K562 (cell line): Measurements from ENCODE around the gene WSCD2. TPM values are rescaled to one million over a fixed set of nuclear protein-coding genes. Genes with fewer than 3 reads are reported as not detected.

ENCODE experiments used
- ATAC-seq: fragments of 200-7000 bp; cut with Tn5 transposase; 3 replicates; pipeline ENCODE4 v1.9.1; 2020; ENCODE audit warnings: moderate library complexity
- BruUV-seq: library from RNA; stranded (reverse); fragments of 400-500 nt; replicated peaks from 2 replicates; lab custom pipeline; 2021; lab: Mats Ljungman, UMichigan
- CTCF ChIA-PET: fragments of 300-600 bp; formaldehyde crosslinking; extraction: SDS; loops from one replicate; lab custom pipeline; 2021; ENCODE audit warnings: low intra/inter-chr PET ratio; lab: Yijun Ruan, JAX
- POLR2A ChIA-PET: fragments of 300-600, 350-650 bp; sonication (Branson Sonifier 250); formaldehyde crosslinking; extraction: SDS; loops from one replicate; lab custom pipeline; 2021; ENCODE audit warnings: antibody characterized with exemption, inconsistent platforms; lab: Yijun Ruan, JAX
- DNase-seq, 4 experiments: peaks; one replicate each; pipeline versions ENCODE4 v3.0.0 to v3.0.0-alpha.2; 2011 to 2018; ENCODE audit warnings: low spot score in 3 of 4, mixed read lengths in 3 of 4; ENCODE audit errors: extremely low read depth in 1 of 4
- FAIRE-seq: peaks from 2 replicates; lab custom pipeline; 2011; peaks lifted over from hg19 to GRCh38; lab: Jason Lieb, UNC
- H2AFZ ChIP-seq: 2 replicates; pipeline ENCODE4 v1.6.0; 2011; ENCODE audit warnings: low read depth, low read length, control low read depth, inconsistent platforms
- H3K27ac ChIP-seq: fragments of 200-600 bp; 3 replicates; pipeline ENCODE4 v1.8.0; 2011; ENCODE audit warnings: low read depth, mild to moderate bottlenecking, control low read depth, inconsistent platforms, low read length, moderate library complexity, mixed read lengths; ENCODE audit errors: extremely low read depth
- H3K27me3 ChIP-seq, 2 experiments: fragments of 300-600 bp in 1 of 2; 2 replicates in 1 of 2; 3 replicates in 1 of 2; pipeline versions ENCODE4 v1.6.0 to v1.8.0; 2011; ENCODE audit warnings: inconsistent platforms in 2 of 2, low read length in 2 of 2, mild to moderate bottlenecking in 1 of 2, mixed read lengths in 1 of 2, moderate library complexity in 1 of 2; ENCODE audit not compliant: control insufficient read depth in 2 of 2, insufficient read depth in 2 of 2
- H3K36me3 ChIP-seq: fragments of 300-600 bp; 3 replicates; pipeline ENCODE4 v1.8.0; 2011; ENCODE audit warnings: mild to moderate bottlenecking, low read length, inconsistent platforms; ENCODE audit not compliant: control insufficient read depth, insufficient read depth
- H3K4me1 ChIP-seq, 2 experiments: fragments of 200-600 bp in 1 of 2; replicated peaks in 1 of 2; 2 replicates in 1 of 2; 3 replicates in 1 of 2; pipeline versions ENCODE4 v1.5.1 to v1.8.0; 2011; ENCODE audit warnings: inconsistent platforms in 2 of 2, low read length in 2 of 2, mild to moderate bottlenecking in 1 of 2, mixed read lengths in 1 of 2, moderate library complexity in 1 of 2; ENCODE audit not compliant: control insufficient read depth in 2 of 2, insufficient read depth in 2 of 2
- H3K4me2 ChIP-seq: 2 replicates; pipeline ENCODE4 v1.6.1; 2011; ENCODE audit warnings: low read length, control low read depth, inconsistent platforms, mixed read lengths; ENCODE audit not compliant: insufficient read depth
- H3K4me3 ChIP-seq: fragments of 200-600 bp; sonication (generic), shearing (Covaris generic); 2 replicates; pipeline ENCODE4 v1.5.1; 2016; ENCODE audit warnings: control low read depth, inconsistent platforms
- H3K79me2 ChIP-seq: fragments of 200-600 bp; 3 replicates; pipeline ENCODE4 v1.8.0; 2011; ENCODE audit warnings: low read length, inconsistent platforms; ENCODE audit not compliant: control insufficient read depth, insufficient read depth
- H3K9ac ChIP-seq, 2 experiments: 2 replicates each; pipeline versions ENCODE4 v1.6.0 to v1.6.1; 2011; ENCODE audit warnings: low read depth in 2 of 2, low read length in 2 of 2, control low read depth in 1 of 2, inconsistent platforms in 1 of 2, mild to moderate bottlenecking in 1 of 2, mixed read lengths in 1 of 2; ENCODE audit not compliant: insufficient read depth in 1 of 2
- H3K9me1 ChIP-seq: one replicate; pipeline ENCODE4 v1.6.0; 2011; ENCODE audit warnings: inconsistent platforms, mild to moderate bottlenecking, low read length, moderate library complexity; ENCODE audit not compliant: control insufficient read depth, insufficient read depth
- H3K9me3 ChIP-seq: replicated peaks from 2 replicates; pipeline ENCODE4 v1.5.1; 2011; ENCODE audit warnings: low read depth, low read length, inconsistent platforms; ENCODE audit not compliant: control insufficient read depth, insufficient read depth
- H4K20me1 ChIP-seq: replicated peaks from 2 replicates; pipeline ENCODE4 v1.6.1; 2011; ENCODE audit warnings: low read length, inconsistent platforms, mixed read lengths; ENCODE audit not compliant: control insufficient read depth, insufficient read depth
- COPS2 ChIP-seq: fragments of 450-650 bp; conservative IDR thresholded peaks from 2 replicates; pipeline ENCODE4 v1.6.1; 2016; ENCODE audit warnings: mild to moderate bottlenecking, moderate library complexity
- E2F1 ChIP-seq: sonication (generic); formaldehyde crosslinking; IDR thresholded peaks from 2 replicates; pipeline ENCODE4 v1.8.1; 2023; ENCODE audit warnings: mild to moderate bottlenecking, missing genetic modification reagents, moderate library complexity
- FOXP1 ChIP-seq: sonication (generic); formaldehyde crosslinking; IDR thresholded peaks from 2 replicates; pipeline ENCODE4 v1.8.0; 2022; ENCODE audit warnings: mild to moderate bottlenecking, missing genetic modification reagents
- JUND ChIP-seq, 2 experiments: IDR thresholded peaks; 2 replicates in 1 of 2; 3 replicates in 1 of 2; pipeline ENCODE4 v1.6.1; 2011; ENCODE audit warnings: borderline replicate concordance in 2 of 2, low read depth in 2 of 2, low read length in 2 of 2, improper control_type of control experiment in 1 of 2, missing biosample characterization in 1 of 2, missing genetic modification characterization in 1 of 2, missing genetic modification reagents in 1 of 2
- MEF2D ChIP-seq: conservative IDR thresholded peaks from 2 replicates; pipeline ENCODE4 v1.6.1; 2016; ENCODE audit warnings: low read depth, missing genetic modification characterization, missing compliant biosample characterization
- ZNF354B ChIP-seq: fragments of 250-450 bp; sonication (Bioruptor Pico); IDR thresholded peaks from 2 replicates; pipeline ENCODE4 v1.4.0; 2020
- WGBS: fragments of 100-300 bp; shearing (Covaris generic); methylation state at CpG from one replicate; pipeline ENCODE4 v1.1.6; 2016; ENCODE audit warnings: low coverage, mixed read lengths; ENCODE audit not compliant: insufficient coverage; ENCODE audit errors: missing lambda C conversion rate; 5-methylcytosine and 5-hydroxymethylcytosine counted together
- in situ Hi-C: fragments of 300-500 bp; cut with MboI; formaldehyde crosslinking; loops from 4 replicates; pipeline ENCODE4 v1.15.0; 2018; ENCODE audit warnings: inconsistent platforms, mixed read lengths
- intact Hi-C: fragments of 100-400 bp; cut with micrococcal nuclease; formaldehyde crosslinking; loops from 2 replicates; pipeline ENCODE4 v1.14.2; 2022
- polyA plus RNA-seq, 8 experiments: library from polyadenylated mRNA; depleted of rRNA in 4 of 8; stranded (reverse) in 5 of 8; unstranded in 3 of 8; fragments of >200 nt; fragmentation: Nextera tagmentation in 2 of 8; fragmentation: Illumina TruSeq in 1 of 8; extraction: Ambion mirVana in 2 of 8; extraction: Trizol in 1 of 8; gene quantifications; 2 replicates each; pipeline versions ENCODE4 v1.2.1 to v1.2.3, GENCODE V29; 2011 to 2014; ENCODE audit warnings: inconsistent platforms in 1 of 8, missing spikeins in 1 of 8
- total RNA-seq, 7 experiments: library from RNA; depleted of rRNA in 6 of 7; stranded (reverse); fragments of >200 nt in 6 of 7; fragmentation: Illumina TruSeq in 2 of 7; extraction: Trizol in 2 of 7; gene quantifications; 2 replicates each; pipeline versions ENCODE4 v1.2.1 to v1.2.3, GENCODE V29; 2011 to 2021; ENCODE audit warnings: low replicate concordance in 1 of 7

WSCD2 gene
- total and polyA plus RNA-seq, 9 of the 15 experiments (the other 6 are each of a cell fraction or from before 2014, with no cell fraction given): 0.72 to 14.1 (median 4.0) TPM

GRCh38 chr12:108133482-108133881 lies 4.4 kb downstream of the WSCD2 start:
- no peak overlapping the region for H3K4me3 ChIP-seq
- H3K27ac ChIP-seq: no peak overlapping the region
- ChIA-PET CTCF (no interaction called here), POLR2A (interaction anchor here (1.5 kb wide), 1 partner anchor 10 kb away, joined by 6 read pairs; no protein-coding TSS in a partner anchor)
- no peaks in the 10 kb centered on the region for H4K20me1 ChIP-seq
- intact Hi-C loops: no loop called here
- no peak overlapping the region for H2AFZ ChIP-seq
- H3K9me1 ChIP-seq: no peaks in the 10 kb centered on the region
- TF ChIP-seq E2F1 (CRISPR knock-in tag) (no peak), ZNF354B (CRISPR knock-in tag) (no peak), MEF2D (tag) (no peak), FOXP1 (no peak)
- DNase-seq (no peak), ATAC-seq (no peak), FAIRE-seq (no peak)
- 15% methylated on average over 7 of the region's 7 CpGs for WGBS
- no peaks in the 10 kb centered on the region for H3K9me3 ChIP-seq
- no peaks in the 10 kb centered on the region for H3K36me3 ChIP-seq
- peaks cover 4% of the 10 kb centered on the region; the same call in 1 of the 3 replicates for H3K79me2 ChIP-seq
- no peak overlapping the region for H3K9ac ChIP-seq
- H3K27me3 ChIP-seq: no peaks in the 10 kb centered on the region; a peak in 1 of 5 replicates
- in situ Hi-C loops: no loop called here
- no TSS peak for BruUV-seq
- peaks cover 23 to 32% of the 10 kb centered on the region in 2 experiments; a peak in 4 of 5 replicates for H3K4me1 ChIP-seq
- H3K4me2 ChIP-seq: no peak overlapping the region

- intact Hi-C loops (no loop called here), in situ Hi-C loops (no loop called here)
- Histone ChIP-seq H3K9me1 (no peaks in the 10 kb centered on the region), H3K4me3 (no peak overlapping the region), H3K27me3 (no peaks in the 10 kb centered on the region; a peak in 1 of 5 replicates), H2AFZ (no peak overlapping the region), H3K79me2 (peaks cover 4% of the 10 kb centered on the region; the same call in 1 of the 3 replicates), H3K9ac (no peak overlapping the region), H3K4me1 (peaks cover 18 to 21% of the 10 kb centered on the region in 2 experiments; a peak in 3 of 5 replicates), H3K27ac (no peak overlapping the region), H3K4me2 (no peak overlapping the region), H3K36me3 (no peaks in the 10 kb centered on the region), H4K20me1 (no peaks in the 10 kb centered on the region), H3K9me3 (no peaks in the 10 kb centered on the region)
- TF ChIP-seq JUND (IDR thresholded peaks at IDR 0.05; ENCODE audit: borderline replicate concordance, low read depth, low read length) (no peak), JUND (tag; IDR thresholded peaks at IDR 0.05; ENCODE audit: borderline replicate concordance, low read depth, low read length) (no peak), COPS2 (no peak)
- CTCF ChIA-PET: no interaction called here
- DNase-seq (no peak), ATAC-seq (no peak), FAIRE-seq (peak; percentile 46)
- no TSS peak for BruUV-seq
- 82% methylated on average over 4 of the region's 5 CpGs for WGBS
- POLR2A ChIA-PET: interaction anchor here (0.6 to 1.5 kb wide), 3 partner anchors 11 to 493 kb away, joined by 3 to 6 read pairs (median 4); no protein-coding TSS in a partner anchor
Measured at GRCh38 chr12:108134744-108135143, 5.7 kb downstream of the WSCD2 start.
